A549 (cell line): ENCODE measurements around the gene CCDC138.

ENCODE experiments used
- BCL3 ChIP-seq: fragments of >200 bp; sonication (Bioruptor Twin); formaldehyde crosslinking; IDR thresholded peaks from 3 replicates; pipeline ENCODE4 v1.6.1; 2016
- CTCF ChIP-seq: fragments of >200 bp; sonication (Bioruptor Twin); formaldehyde crosslinking; IDR thresholded peaks from 3 replicates; pipeline ENCODE4 v1.5.1; 2016
- MYC ChIP-seq: IDR thresholded peaks from 2 replicates; pipeline ENCODE4 v1.6.1; 2012; ENCODE audit warnings: mild to moderate bottlenecking, inconsistent platforms, low read length, improper control_type of control experiment, borderline replicate concordance
- PBX3 ChIP-seq: IDR thresholded peaks from 2 replicates; pipeline ENCODE4 v1.6.1; 2012
- POLR2A ChIP-seq: IDR thresholded peaks from 2 replicates; pipeline ENCODE4 v1.6.1; 2012; ENCODE audit warnings: mild to moderate bottlenecking, low read length
- RAD21 ChIP-seq, 2 experiments: fragments of >200 bp in 1 of 2; sonication (Bioruptor Twin) in 1 of 2; formaldehyde crosslinking in 1 of 2; IDR thresholded peaks in 1 of 2; conservative IDR thresholded peaks in 1 of 2; 2 replicates in 1 of 2; 3 replicates in 1 of 2; pipeline ENCODE4 v1.6.1; 2012 to 2018; ENCODE audit warnings: inconsistent platforms in 1 of 2
- RNF2 ChIP-seq: fragments of 200-600 bp; sonication (generic); IDR thresholded peaks from 2 replicates; pipeline ENCODE4 v1.6.1; 2016; ENCODE audit warnings: low read depth, mild to moderate bottlenecking, antibody characterized with exemption, moderate library complexity, borderline replicate concordance

GRCh38 chr2:108809936-108810335, 23.4 kb downstream of the CCDC138 start:
- TF ChIP-seq MYC (no peak), POLR2A (no peak), BCL3 (no peak), RAD21 (conservative IDR thresholded peaks at IDR 0.05 in 1 of 2, IDR thresholded peaks at IDR 0.05 in 1 of 2) (no peak), RNF2 (no peak), CTCF (no peak), PBX3 (no peak)
